ENCODE data around the gene ATP1B3. TPM values are rescaled to one million over a fixed set of nuclear protein-coding genes. Genes with fewer than 3 reads are reported as not detected.
"Not testable (repeated sequence)": the region's sequence is repeated elsewhere in the genome, so short reads cannot be mapped to it uniquely, and the experiment has no call there.

Gene ATP1B3
- total RNA-seq, 1 donor from 2014 or later = 43.6 TPM

GRCh38 chr3:141900343-141900742, 23.9 kb downstream of the ATP1B3 start:
- DNase-seq (ENCODE audit: low spot score in 2 of 2) (no peak), FAIRE-seq (no peak)

GRCh38 chr3:141901914-141902313, 25.5 kb downstream of the ATP1B3 start:
- FAIRE-seq = no peak

GRCh38 chr3:141904203-141904602, 27.8 kb downstream of the ATP1B3 start:
- FAIRE-seq (no peak), DNase-seq (ENCODE audit: low spot score in 2 of 2) (no peak)

More at GRCh38 chr3:141901914-141902313, 25.5 kb downstream of the ATP1B3 start:
- DNase-seq (ENCODE audit: low spot score in 2 of 2) = no peak

- no peak for DNase-seq (ENCODE audit: low spot score in 2 of 2)
- no peak for FAIRE-seq
Observed at GRCh38 chr3:141905129-141905528, 28.7 kb downstream of the ATP1B3 start.

- DNase-seq (ENCODE audit: low spot score in 2 of 2) = no peak
Observed at GRCh38 chr3:141909408-141909807, 33.0 kb downstream of the ATP1B3 start.

GRCh38 chr3:141909986-141910385, 33.5 kb downstream of the ATP1B3 start:
- not testable (repeated sequence) for DNase-seq (ENCODE audit: low spot score in 2 of 2); FAIRE-seq

More at GRCh38 chr3:141909408-141909807, 33.0 kb downstream of the ATP1B3 start:
- no peak for FAIRE-seq

- DNase-seq (ENCODE audit: low spot score in 2 of 2) (no peak), FAIRE-seq (no peak)
Observed at GRCh38 chr3:141913150-141913811, 36.8 kb downstream of the ATP1B3 start.

GRCh38 chr3:141914311-141914710, 37.9 kb downstream of the ATP1B3 start:
- DNase-seq (ENCODE audit: low spot score in 2 of 2) (no peak), FAIRE-seq (no peak)

- DNase-seq (ENCODE audit: low spot score in 2 of 2) (no peak), FAIRE-seq (no peak)
Observed at GRCh38 chr3:141915016-141915415, 38.6 kb downstream of the ATP1B3 start.

GRCh38 chr3:141915766-141916165, 39.3 kb downstream of the ATP1B3 start:
- FAIRE-seq = no peak
- no peak for DNase-seq (ENCODE audit: low spot score in 2 of 2)

GRCh38 chr3:141920701-141921100, 44.3 kb downstream of the ATP1B3 start:
- no peak for FAIRE-seq
- DNase-seq (ENCODE audit: low spot score in 2 of 2) = no peak

- FAIRE-seq = no peak
- no peak for DNase-seq (ENCODE audit: low spot score in 2 of 2)
Observed at GRCh38 chr3:141921316-141921715, 44.9 kb downstream of the ATP1B3 start.

GRCh38 chr3:141925677-141926076, 49.2 kb downstream of the ATP1B3 start:
- DNase-seq (ENCODE audit: low spot score in 2 of 2); FAIRE-seq: not testable (repeated sequence)

- no peak for DNase-seq (ENCODE audit: low spot score in 2 of 2)
- no peak for FAIRE-seq
Observed at GRCh38 chr3:141926929-141927328, 50.5 kb downstream of the ATP1B3 start.

GRCh38 chr3:141928631-141929270, 52.3 kb downstream of the ATP1B3 start:
- DNase-seq (ENCODE audit: low spot score in 2 of 2) = no peak
- no peak for FAIRE-seq

- DNase-seq (ENCODE audit: low spot score in 2 of 2) = no peak
- FAIRE-seq = no peak
Observed at GRCh38 chr3:141929341-141929995, 53.0 kb downstream of the ATP1B3 start.

GRCh38 chr3:141930801-141931200, 54.4 kb downstream of the ATP1B3 start:
- DNase-seq (ENCODE audit: low spot score in 2 of 2) (no peak), FAIRE-seq (no peak)

GRCh38 chr3:141933421-141934300, 57.2 kb downstream of the ATP1B3 start:
- DNase-seq (ENCODE audit: low spot score in 2 of 2) = no peak
- FAIRE-seq = no peak

GRCh38 chr3:141934354-141934753, 57.9 kb downstream of the ATP1B3 start:
- DNase-seq (ENCODE audit: low spot score in 2 of 2) = no peak
- FAIRE-seq = no peak

GRCh38 chr3:141938011-141938500, 61.6 kb downstream of the ATP1B3 start:
- no peak for DNase-seq (ENCODE audit: low spot score in 2 of 2)

More at GRCh38 chr3:141938011-141938500, 61.6 kb downstream of the ATP1B3 start:
- FAIRE-seq = no peak
